Stimulated activated CD8-positive, alpha-beta memory T cell treated with anti-CD3 and anti-CD28 coated beads, Interleukin-7, amount 100 ng/mL, for 1 hour (primary cell): ENCODE results near the gene NLRC5.
"Not testable (repeated sequence)": the region's sequence is repeated elsewhere in the genome, so short reads cannot be mapped to it uniquely, and the experiment has no call there.

ENCODE experiments used
- DNase-seq, 2 donors: peaks; one replicate each; pipeline ENCODE4 v3.0.0-alpha.2; 2020; ENCODE audit warnings: low read depth in 2 of 2

Gene NLRC5

GRCh38 chr16:56960681-56961281 lies 28.6 kb upstream of the NLRC5 start:
- no peak for DNase-seq

- no peak for DNase-seq
Observed at GRCh38 chr16:56961386-56961785, 28.0 kb upstream of the NLRC5 start.

- DNase-seq: no peak
Observed at GRCh38 chr16:56961851-56962281, 27.5 kb upstream of the NLRC5 start, which contains the start of gene CETP. Gene CETP, plus strand, starts transcription at chr16:56961950. Its CDS starts 30 bp downstream, at chr16:56961980.

GRCh38 chr16:56964243-56965148 lies 24.9 kb upstream of the NLRC5 start:
- DNase-seq: peak; percentile 84 to 96

- no peak for DNase-seq
Observed at GRCh38 chr16:56965149-56966092, 23.9 kb upstream of the NLRC5 start.

GRCh38 chr16:56966093-56966475 lies 23.3 kb upstream of the NLRC5 start:
- DNase-seq: no peak

- DNase-seq: no peak
Observed at GRCh38 chr16:56967733-56968132, 21.6 kb upstream of the NLRC5 start.

- DNase-seq: no peak
Observed at GRCh38 chr16:56969769-56970168, 19.6 kb upstream of the NLRC5 start.

GRCh38 chr16:56970934-56971767 lies 18.2 kb upstream of the NLRC5 start:
- DNase-seq: no peak

- no peak for DNase-seq
Observed at GRCh38 chr16:56971768-56972043, 17.7 kb upstream of the NLRC5 start.

GRCh38 chr16:56972403-56973293 lies 16.7 kb upstream of the NLRC5 start:
- DNase-seq: no peak

- no peak for DNase-seq
Observed at GRCh38 chr16:56973294-56973689, 16.1 kb upstream of the NLRC5 start.

- DNase-seq: not testable (repeated sequence)
Observed at GRCh38 chr16:56973899-56974298, 15.5 kb upstream of the NLRC5 start.

- DNase-seq: no peak
Observed at GRCh38 chr16:56974549-56975300, 14.6 kb upstream of the NLRC5 start.

GRCh38 chr16:56975714-56976113 lies 13.6 kb upstream of the NLRC5 start:
- no peak for DNase-seq

- no peak for DNase-seq
Observed at GRCh38 chr16:56977216-56977615, 12.1 kb upstream of the NLRC5 start.

GRCh38 chr16:56977823-56978430 lies 11.4 kb upstream of the NLRC5 start:
- DNase-seq: no peak

- DNase-seq: no peak
Observed at GRCh38 chr16:56980201-56980535, 9.2 kb upstream of the NLRC5 start.
